Retina (tissue), 1 donor: ENCODE data around the gene TRPM1.

Experiments used
- DNase-seq: peaks from one replicate; pipeline ENCODE4 v3.0.0-alpha.2; 2016

The TRPM1 gene

GRCh38 chr15:31046759-31047359 is 54.7 kb downstream of the TRPM1 start:
- no peak for DNase-seq

- no peak for DNase-seq
Measured at GRCh38 chr15:31045606-31046005, 55.9 kb downstream of the TRPM1 start.

DNA sequence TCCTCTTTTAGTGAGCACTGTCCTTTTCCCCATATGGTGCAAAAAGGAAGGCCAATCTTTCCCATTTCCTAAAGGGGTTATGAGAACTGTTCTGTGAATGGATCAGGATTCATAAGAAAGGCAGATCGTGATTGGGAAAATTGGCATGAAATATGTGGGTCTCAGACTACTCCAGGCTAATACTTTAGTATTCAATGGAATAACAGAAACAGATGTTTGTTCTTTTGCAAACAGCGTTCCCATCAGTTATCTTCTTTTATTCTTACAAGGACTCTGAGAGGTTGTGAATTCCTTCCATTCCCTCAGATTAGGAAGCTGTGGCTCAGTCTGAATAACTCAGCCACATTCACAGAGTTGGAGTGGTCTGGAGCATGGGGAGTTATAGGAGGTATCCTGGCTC is 58.8 kb downstream of the TRPM1 start:
- DNase-seq, result no peak

DNA sequence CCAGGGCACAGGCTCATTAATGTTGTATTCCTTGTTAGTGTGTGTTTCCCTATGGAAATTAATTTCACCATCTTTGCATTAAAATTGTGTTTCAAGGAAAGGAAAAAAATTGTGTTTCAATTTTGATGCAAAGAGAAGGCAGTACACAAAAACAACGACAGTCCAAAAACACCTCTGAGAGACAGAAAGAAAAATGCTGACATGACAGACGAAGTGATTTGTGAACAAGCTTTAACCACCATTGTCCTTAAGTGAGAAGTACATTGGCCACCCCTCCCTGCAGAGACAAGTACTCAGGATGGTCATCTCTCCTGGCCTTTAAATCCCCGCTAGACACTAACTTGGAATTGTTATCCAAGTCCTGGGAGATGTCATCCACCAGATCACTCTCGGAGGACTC is 59.9 kb downstream of the TRPM1 start:
- DNase-seq, result no peak

DNA sequence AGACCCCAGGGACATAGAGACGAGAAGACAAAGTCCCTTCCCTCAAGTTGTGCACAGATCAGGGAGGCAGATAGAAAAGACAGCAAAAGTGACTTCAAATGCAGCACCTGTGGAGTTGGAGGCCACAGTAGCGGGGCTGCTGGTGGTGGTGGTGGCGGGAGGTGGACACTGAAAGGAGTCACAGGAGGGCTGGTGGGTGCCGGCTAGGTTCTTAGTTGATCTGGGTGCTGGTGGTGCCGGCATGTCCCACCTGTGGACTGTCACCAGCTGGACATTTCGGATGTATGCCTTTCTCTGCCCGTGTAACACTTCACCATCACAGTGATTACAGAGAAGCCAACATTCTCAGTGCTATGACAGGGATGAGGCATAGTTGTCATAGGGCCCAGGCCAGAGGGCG is 60.9 kb downstream of the TRPM1 start:
- DNase-seq, result no peak

GRCh38 chr15:31039961-31040360 is 61.6 kb downstream of the TRPM1 start:
- DNase-seq, result no peak

DNA sequence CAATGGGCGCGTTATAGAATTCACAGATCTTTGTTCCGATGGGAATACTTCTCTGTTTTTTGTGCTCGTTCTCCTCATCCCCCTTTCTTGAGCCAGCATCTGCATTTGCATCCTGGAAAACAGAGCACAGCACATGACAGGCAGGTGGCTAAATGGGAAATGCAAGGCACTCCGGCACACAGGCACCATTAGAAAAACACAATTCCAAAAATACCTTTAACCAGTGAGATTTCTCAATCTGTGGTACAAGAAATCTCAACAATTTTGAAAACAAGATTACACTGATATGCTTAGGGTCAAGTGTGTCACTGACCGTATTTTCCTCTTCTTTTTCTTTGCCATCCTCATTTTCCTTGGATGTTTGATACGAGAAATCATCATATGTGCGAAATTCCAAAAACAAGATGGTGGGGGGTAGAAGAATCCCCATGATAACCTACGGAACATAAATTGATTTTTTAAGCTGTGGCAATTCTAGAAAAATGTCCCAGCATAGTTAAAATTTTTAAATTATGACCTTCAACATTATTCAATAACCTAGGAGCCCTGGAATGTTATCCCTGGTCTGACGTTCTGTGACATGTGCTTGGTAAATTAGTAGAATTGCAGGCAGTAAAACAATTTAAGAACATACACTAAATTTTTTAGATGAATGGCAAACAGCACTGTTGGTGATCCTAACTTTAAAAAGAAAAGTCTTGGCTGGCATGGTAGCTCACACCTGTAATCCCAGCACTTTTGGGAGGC is 63.6 kb downstream of the TRPM1 start:
- DNase-seq, result no peak

DNA sequence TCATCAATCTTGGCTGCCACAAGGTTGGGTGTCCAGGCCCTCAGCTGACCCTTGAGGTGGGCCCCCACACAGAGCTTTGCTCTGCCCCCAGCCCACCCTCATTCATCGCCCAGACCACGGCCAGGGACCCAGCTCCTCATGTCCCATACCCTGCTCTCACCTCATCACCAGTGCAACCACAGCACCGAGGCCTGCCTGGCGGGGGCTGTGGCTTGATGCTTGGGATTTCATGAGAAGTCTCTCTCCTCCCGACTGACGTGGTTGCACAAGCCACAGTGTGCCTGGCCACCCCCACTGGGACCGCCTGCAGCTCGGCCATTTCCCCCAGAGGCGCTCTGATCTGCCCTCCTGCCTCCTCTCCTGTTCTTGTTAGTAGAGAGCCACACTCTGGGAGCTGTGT is 64.7 kb downstream of the TRPM1 start:
- no peak for DNase-seq

GRCh38 chr15:31035610-31036009 is 65.9 kb downstream of the TRPM1 start:
- no peak for DNase-seq

DNA sequence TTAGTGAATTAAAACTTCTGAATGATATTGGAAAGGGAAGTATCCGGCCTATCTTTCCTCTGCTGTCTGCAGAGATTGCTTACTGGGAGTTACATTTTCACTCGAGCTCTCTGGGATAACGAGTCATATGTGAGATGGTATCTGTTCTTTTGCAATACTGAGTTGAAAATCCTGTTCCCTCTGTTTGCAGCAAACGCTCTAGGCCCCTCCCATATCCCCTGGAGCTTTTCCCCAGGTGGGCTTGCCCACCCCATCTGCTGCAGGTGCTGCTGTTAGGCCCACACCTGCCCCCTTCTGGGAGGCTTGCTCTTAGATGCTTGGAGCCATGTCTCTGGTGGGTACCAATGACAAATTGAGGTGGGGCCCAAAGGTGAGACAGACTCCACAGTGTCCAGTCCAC is 67.4 kb downstream of the TRPM1 start:
- DNase-seq, result no peak

DNA sequence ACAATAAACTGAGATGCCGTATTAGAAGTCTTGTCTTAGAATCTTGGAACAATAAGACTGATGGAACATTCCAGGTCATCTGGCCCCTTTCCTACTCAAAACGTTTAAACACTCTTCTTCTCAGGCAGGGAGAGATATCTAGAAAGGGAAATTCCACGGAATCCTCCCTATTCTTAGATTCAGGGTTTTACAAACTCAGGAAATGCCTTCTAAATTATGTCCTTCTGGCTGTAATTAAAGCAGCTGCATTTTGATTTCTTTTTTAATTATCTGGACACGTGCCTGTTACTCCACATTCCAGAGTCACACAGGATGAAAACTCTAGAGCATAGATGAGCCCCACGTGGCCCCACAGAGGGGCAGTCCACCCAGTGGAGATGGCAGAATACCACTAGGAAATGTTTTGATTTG is 68.6 kb downstream of the TRPM1 start:
- DNase-seq, result no peak

GRCh38 chr15:31031471-31032067 is 70.0 kb downstream of the TRPM1 start:
- no peak for DNase-seq

DNA sequence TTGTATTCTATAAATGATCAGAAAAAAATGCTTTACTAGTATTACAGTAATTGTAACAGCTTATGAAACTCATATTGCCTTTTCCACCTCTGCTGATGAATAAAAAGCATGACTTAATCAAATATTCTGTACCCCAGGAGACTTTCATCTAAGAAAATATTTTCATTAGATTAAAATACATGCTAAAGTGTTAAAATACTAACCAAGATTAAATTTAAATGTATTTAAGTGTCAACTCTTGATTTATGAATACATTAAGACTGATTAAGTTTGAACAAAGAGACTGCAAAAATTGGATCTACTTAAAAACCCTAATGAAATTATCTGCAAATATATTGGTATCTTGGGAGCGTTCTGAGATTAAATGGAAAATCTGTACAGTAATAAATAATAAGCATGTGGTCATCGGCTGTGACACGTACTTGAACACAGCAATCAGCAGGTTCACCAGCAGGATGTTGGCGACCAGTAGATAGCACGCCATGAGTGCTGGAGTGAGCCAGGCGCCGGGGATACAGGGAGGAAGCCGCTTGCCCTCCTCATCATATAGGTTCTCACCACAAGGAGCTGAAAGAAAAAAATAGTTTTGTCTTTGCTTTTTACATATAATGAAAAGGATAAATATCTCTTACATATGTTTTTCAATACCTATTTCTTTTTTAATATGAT is 73.5 kb downstream of the TRPM1 start:
- DNase-seq, result no peak

DNA sequence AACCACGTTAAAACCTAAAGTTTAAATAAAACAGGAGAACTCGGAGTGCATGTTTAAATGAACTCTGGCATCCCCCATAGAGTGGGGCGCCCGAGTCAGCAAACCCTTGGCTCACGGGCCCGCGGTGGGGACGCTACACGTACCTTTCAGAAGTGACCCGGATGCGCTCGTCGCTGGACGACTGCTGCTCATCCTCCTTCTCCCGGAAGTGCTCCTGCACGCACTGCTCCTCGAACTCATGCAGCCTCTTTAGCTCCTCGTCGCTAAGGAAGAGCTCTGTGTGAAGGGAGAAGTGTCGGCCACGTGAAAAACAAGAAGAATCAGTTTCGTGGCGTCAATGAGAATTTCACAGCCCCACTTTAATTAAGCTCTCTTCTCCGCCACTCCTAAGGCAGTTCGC is 75.5 kb downstream of the TRPM1 start:
- DNase-seq, result no peak

- no peak for DNase-seq
Measured at GRCh38 chr15:31024979-31025378, 76.5 kb downstream of the TRPM1 start.

- DNase-seq, result peak; percentile 8
Measured at GRCh38 chr15:31024330-31024729, 77.2 kb downstream of the TRPM1 start.

DNA sequence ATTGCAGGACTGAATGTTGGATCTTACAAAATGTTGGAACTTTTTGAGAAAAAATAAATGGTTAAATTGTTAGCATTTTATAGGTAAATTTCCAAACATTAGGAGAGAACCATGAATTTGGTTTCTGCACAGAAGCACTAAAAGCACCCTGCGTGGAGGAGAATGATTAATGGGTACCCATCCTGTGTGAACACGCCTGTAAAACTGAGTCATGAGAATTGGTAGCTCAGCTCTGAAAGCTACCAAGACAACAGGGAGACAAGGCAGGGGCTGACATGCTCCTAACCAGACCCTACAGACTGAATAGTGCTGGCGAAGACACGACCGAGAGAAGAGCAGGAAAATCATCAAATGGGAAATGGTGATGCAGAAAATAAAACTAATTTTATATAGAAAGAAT is 77.7 kb downstream of the TRPM1 start:
- DNase-seq, result no peak

DNA sequence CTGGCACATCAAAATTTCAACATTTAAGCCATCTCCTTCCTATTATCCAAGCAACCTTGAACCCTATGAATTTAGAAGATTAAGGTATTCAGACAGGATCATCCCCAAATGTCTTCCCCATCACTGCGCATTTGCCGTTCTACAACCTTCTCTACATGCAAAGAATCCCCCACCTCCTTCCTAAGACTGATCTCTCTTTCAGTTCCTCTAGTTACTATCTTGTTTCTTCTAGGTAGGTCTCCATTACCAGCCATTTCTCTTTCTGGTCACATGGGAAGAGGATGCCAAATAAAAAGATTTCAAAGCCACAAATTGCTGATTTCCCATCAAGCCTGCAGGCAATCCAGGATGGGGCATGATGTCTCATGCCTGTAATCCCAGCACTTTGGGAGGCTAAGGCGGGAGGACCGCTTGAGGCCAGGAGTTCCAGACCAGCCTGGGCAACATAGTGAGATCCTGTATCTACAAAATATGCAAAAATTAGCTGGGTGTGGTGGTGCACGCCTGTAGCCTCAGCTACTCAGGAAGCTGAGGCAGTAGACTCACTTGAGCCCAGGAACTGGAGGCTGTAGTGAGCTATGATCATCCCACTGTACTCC is 80.4 kb downstream of the TRPM1 start:
- DNase-seq, result no peak

DNA sequence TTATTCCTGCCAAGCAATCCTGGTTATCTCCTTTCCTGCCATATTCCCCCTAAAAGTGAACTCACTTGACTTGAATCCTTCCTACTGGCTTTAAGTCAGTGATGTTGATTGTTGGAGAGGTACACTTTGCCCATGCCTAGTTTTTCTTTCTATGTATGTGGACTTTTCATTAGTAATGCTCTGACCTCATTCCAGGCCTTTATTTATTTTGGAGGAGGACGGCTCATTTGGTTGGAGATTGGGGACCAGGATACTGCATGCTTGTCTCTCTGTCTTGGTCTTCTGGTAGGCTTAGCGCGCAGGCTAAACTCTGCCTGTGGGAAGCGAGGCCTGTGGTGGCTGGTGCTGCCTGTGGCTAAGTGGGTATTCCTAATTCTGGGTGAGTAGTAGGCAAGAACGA is 81.0 kb downstream of the TRPM1 start:
- DNase-seq, result no peak

DNA sequence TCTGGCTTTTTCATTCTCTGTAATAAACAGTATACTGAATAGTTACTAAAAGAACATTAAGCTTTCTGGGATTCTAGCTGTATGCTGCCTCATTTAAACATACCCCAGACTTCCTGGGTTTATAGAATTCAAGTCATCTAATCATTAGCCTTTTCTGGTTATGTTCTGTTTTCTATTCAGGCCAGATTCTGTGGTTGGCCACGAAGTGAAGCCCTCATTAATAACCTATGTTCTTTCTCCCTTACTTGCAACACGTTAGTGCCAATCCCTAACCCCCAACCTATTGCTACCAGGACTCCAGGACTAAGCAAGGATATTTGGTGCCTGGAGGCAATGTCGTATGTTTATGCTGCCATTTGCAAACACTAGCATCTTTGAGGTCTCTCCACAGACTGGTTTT is 81.5 kb downstream of the TRPM1 start:
- no peak for DNase-seq

DNA sequence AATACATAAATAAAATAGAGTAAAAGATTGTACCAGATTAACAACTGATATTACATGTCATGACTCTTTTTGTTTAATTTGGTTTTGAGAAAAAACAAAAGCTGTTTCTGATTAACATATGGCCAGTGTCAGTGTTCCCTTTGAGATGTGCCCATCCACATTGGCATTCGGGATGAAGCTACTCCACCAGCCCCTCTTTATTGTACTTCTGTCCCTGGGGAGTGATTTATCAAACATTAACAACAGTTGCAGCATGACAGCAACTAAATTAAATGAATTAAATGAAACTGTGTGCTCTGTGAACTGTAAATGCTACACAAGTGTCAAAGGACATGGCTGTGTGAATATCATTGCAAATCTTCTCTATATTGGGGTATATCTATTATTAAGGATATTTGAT is 84.2 kb downstream of the TRPM1 start:
- DNase-seq, result no peak

GRCh38 chr15:31016446-31016915 is 85.0 kb downstream of the TRPM1 start:
- DNase-seq, result no peak

- no peak for DNase-seq
Measured at GRCh38 chr15:31014608-31014925, 87.0 kb downstream of the TRPM1 start.
